Measurements from ENCODE around the gene MTHFD2. TPM values are rescaled to one million over a fixed set of nuclear protein-coding genes. Genes with fewer than 3 reads are reported as not detected.

The MTHFD2 gene
- total RNA-seq, 1 donor from 2014 or later = 365 TPM

DNA sequence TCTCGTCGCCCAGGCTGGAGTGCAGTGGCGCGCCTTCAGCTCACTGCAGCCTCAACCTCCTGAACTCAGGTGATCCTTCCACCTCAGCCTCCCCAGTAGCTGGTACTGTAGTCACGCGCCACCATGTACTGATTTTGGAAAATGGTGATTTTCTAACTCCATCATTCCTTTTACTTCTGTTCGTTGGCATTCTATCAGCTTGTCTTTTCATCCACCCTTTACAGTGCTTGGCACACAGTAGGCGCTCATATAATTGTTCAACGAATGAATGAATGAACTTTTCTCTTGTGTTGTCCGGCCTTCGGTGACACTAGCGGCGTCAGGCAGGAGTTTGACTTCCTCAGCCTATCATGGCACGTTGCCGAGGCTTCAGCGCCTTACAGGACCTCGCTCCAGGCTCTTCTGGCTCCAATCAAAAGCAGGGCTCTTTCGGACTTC lies 373 bp upstream of the MTHFD2 start:
- H3K9me3 Mint-ChIP-seq (ENCODE audit: unreplicated experiment) = no peaks in the 10 kb centered on the region
- no peaks in the 10 kb centered on the region for H3K27me3 ChIP-seq (ENCODE audit: insufficient read depth, low read length)
- H3K36me3 ChIP-seq (ENCODE audit: insufficient read depth, low read length) = no peaks in the 10 kb centered on the region
- H3K4me3 ChIP-seq (ENCODE audit: insufficient read depth, low read depth, low read length) = peak overlapping the region; percentile 83
- peaks cover 9% of the 10 kb centered on the region for H3K4me1 Mint-ChIP-seq (ENCODE audit: low read depth, unreplicated experiment)
- no peaks in the 10 kb centered on the region for H3K27me3 Mint-ChIP-seq (ENCODE audit: low read depth, unreplicated experiment)
- peaks cover 45% of the 10 kb centered on the region for H3K79me2 ChIP-seq (ENCODE audit: insufficient read depth, low read length)
- peaks cover 11% of the 10 kb centered on the region for H3K4me1 ChIP-seq (ENCODE audit: insufficient read depth, low read length)
- H3K4me2 ChIP-seq (ENCODE audit: low read length) = peak overlapping the region; percentile 83
- FAIRE-seq (no peak), DNase-seq (ENCODE audit: low read depth) (peak; percentile 97)
- peak overlapping the region; percentile 38 for H2AFZ ChIP-seq (ENCODE audit: low read depth, low read length)
- no peaks in the 10 kb centered on the region for H3K9me3 ChIP-seq (ENCODE audit: insufficient read depth, low read depth, low read length)
- H4K20me1 ChIP-seq (ENCODE audit: insufficient read depth, low read length) = peaks cover 38% of the 10 kb centered on the region
- peaks cover 4% of the 10 kb centered on the region for H3K36me3 Mint-ChIP-seq (ENCODE audit: low read depth, unreplicated experiment)
- peak overlapping the region; percentile 98 for H3K4me3 Mint-ChIP-seq (ENCODE audit: unreplicated experiment)
- H3K27ac Mint-ChIP-seq (ENCODE audit: unreplicated experiment) = peak overlapping the region; percentile 100
- H3K27ac ChIP-seq (ENCODE audit: low read depth, low read length) = no peak overlapping the region
- TF ChIP-seq, protein P1, sequence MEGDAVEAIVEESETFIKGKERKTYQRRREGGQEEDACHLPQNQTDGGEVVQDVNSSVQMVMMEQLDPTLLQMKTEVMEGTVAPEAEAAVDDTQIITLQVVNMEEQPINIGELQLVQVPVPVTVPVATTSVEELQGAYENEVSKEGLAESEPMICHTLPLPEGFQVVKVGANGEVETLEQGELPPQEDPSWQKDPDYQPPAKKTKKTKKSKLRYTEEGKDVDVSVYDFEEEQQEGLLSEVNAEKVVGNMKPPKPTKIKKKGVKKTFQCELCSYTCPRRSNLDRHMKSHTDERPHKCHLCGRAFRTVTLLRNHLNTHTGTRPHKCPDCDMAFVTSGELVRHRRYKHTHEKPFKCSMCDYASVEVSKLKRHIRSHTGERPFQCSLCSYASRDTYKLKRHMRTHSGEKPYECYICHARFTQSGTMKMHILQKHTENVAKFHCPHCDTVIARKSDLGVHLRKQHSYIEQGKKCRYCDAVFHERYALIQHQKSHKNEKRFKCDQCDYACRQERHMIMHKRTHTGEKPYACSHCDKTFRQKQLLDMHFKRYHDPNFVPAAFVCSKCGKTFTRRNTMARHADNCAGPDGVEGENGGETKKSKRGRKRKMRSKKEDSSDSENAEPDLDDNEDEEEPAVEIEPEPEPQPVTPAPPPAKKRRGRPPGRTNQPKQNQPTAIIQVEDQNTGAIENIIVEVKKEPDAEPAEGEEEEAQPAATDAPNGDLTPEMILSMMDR (IDR thresholded peaks at IDR 0.05; ENCODE audit: insufficient read depth, low read depth, low read length) = no peak
- TF ChIP-seq EZH2 (IDR thresholded peaks at IDR 0.05; ENCODE audit: insufficient read depth, low read length) = no peak
- H3K9ac ChIP-seq (ENCODE audit: low read length) = no peak overlapping the region

DNA sequence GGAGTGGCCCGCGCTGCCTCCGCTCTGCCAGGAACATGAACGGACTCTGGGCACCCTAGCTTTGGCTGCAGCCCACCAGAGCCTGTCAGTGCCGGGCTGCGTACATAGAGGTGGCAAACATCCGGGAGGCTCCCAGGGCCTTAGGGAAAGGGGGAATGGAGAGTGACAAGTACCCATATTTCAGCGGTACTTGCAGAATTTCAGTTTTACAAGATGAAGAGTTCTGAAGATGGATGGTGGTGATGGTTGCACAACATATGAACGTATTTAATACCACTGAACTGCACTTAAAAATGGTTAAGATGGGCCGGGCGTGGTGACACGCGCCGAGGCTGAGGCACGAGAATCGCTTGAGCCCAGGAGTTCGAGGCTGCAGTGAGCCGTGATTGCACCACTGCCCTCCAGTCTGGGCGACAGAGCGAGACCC lies 873 bp downstream of the MTHFD2 start:
- no peaks in the 10 kb centered on the region for H3K27me3 Mint-ChIP-seq (ENCODE audit: low read depth, unreplicated experiment)
- Histone ChIP-seq H3K9ac (ENCODE audit: low read length) (peak overlapping the region; percentile 93), H4K20me1 (ENCODE audit: insufficient read depth, low read length) (peaks cover 46% of the 10 kb centered on the region), H3K27me3 (ENCODE audit: insufficient read depth, low read length) (no peaks in the 10 kb centered on the region), H2AFZ (ENCODE audit: low read depth, low read length) (peak overlapping the region; percentile 74), H3K4me2 (ENCODE audit: low read length) (peak overlapping the region; percentile 83), H3K4me3 (ENCODE audit: insufficient read depth, low read depth, low read length) (peak overlapping the region; percentile 83), H3K36me3 (ENCODE audit: insufficient read depth, low read length) (no peaks in the 10 kb centered on the region), H3K9me3 (ENCODE audit: insufficient read depth, low read depth, low read length) (no peaks in the 10 kb centered on the region), H3K79me2 (ENCODE audit: insufficient read depth, low read length) (peaks cover 58% of the 10 kb centered on the region), H3K4me1 (ENCODE audit: insufficient read depth, low read length) (peaks cover 11% of the 10 kb centered on the region), H3K27ac (ENCODE audit: low read depth, low read length) (peak overlapping the region; percentile 91)
- DNase-seq (ENCODE audit: low read depth) = no peak
- FAIRE-seq = no peak
- no peak for TF ChIP-seq EZH2 (IDR thresholded peaks at IDR 0.05; ENCODE audit: insufficient read depth, low read length)
- TF ChIP-seq, protein P1 (IDR thresholded peaks at IDR 0.05; ENCODE audit: insufficient read depth, low read depth, low read length) = no peak
- H3K9me3 Mint-ChIP-seq (ENCODE audit: unreplicated experiment) = no peaks in the 10 kb centered on the region
- H3K4me3 Mint-ChIP-seq (ENCODE audit: unreplicated experiment) = peak overlapping the region; percentile 95
- peaks cover 9% of the 10 kb centered on the region for H3K4me1 Mint-ChIP-seq (ENCODE audit: low read depth, unreplicated experiment)
- peak overlapping the region; percentile 93 for H3K27ac Mint-ChIP-seq (ENCODE audit: unreplicated experiment)
- peaks cover 6% of the 10 kb centered on the region for H3K36me3 Mint-ChIP-seq (ENCODE audit: low read depth, unreplicated experiment)

DNA sequence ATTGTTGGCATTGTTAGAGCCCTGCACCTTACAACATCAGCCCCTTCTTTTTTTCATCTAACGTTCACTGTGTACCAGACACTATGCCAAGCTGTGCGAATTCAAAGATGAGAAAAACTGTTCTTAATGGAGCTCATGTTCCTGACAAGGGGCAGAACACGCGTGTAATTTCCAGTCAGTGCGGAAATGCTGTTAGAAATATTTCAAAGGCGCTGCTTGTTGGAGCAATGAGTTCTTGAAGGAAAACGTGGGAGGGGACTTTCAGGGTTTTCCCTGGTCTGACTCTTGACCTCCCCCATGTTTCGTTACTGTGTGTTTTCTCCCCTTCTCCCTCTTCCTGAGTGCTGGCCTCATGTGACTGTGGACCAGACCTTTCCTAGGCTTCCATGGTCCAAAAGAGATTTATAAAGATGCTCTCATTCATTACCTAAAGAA lies 1.5 kb downstream of the MTHFD2 start:
- Mint-ChIP-seq H3K27me3 (ENCODE audit: low read depth, unreplicated experiment) (no peaks in the 10 kb centered on the region), H3K27ac (ENCODE audit: unreplicated experiment) (peak overlapping the region; percentile 93), H3K9me3 (ENCODE audit: unreplicated experiment) (no peaks in the 10 kb centered on the region), H3K4me3 (ENCODE audit: unreplicated experiment) (peak overlapping the region; percentile 95), H3K4me1 (ENCODE audit: low read depth, unreplicated experiment) (peaks cover 13% of the 10 kb centered on the region), H3K36me3 (ENCODE audit: low read depth, unreplicated experiment) (peaks cover 6% of the 10 kb centered on the region)
- H4K20me1 ChIP-seq (ENCODE audit: insufficient read depth, low read length) = peaks cover 52% of the 10 kb centered on the region
- H3K4me1 ChIP-seq (ENCODE audit: insufficient read depth, low read length) = peaks cover 11% of the 10 kb centered on the region
- peak overlapping the region; percentile 83 for H3K4me2 ChIP-seq (ENCODE audit: low read length)
- no peak for DNase-seq (ENCODE audit: low read depth)
- no peak for FAIRE-seq
- H3K36me3 ChIP-seq (ENCODE audit: insufficient read depth, low read length) = no peaks in the 10 kb centered on the region
- H3K9me3 ChIP-seq (ENCODE audit: insufficient read depth, low read depth, low read length) = no peaks in the 10 kb centered on the region
- H3K27me3 ChIP-seq (ENCODE audit: insufficient read depth, low read length) = no peaks in the 10 kb centered on the region
- TF ChIP-seq EZH2 (IDR thresholded peaks at IDR 0.05; ENCODE audit: insufficient read depth, low read length) = no peak
- TF ChIP-seq, protein P1 (IDR thresholded peaks at IDR 0.05; ENCODE audit: insufficient read depth, low read depth, low read length) = no peak
- peak overlapping the region; percentile 83 for H3K4me3 ChIP-seq (ENCODE audit: insufficient read depth, low read depth, low read length)
- no peak overlapping the region for H2AFZ ChIP-seq (ENCODE audit: low read depth, low read length)
- peaks cover 64% of the 10 kb centered on the region for H3K79me2 ChIP-seq (ENCODE audit: insufficient read depth, low read length)
- peak overlapping the region; percentile 93 for H3K9ac ChIP-seq (ENCODE audit: low read length)
- H3K27ac ChIP-seq (ENCODE audit: low read depth, low read length) = no peak overlapping the region

All from astrocyte (in vitro differentiated cells and primary cell).